NCI-H2171 (cell line): ENCODE measurements around the gene FRAT2.
A peak's percentile ranks its signal among the peaks of the same experiment; 100 is the strongest.

Source experiments
- DNase-seq: peaks from one replicate; lab custom pipeline; 2025; lab: John Stamatoyannopoulos, UW

Gene FRAT2

DNA sequence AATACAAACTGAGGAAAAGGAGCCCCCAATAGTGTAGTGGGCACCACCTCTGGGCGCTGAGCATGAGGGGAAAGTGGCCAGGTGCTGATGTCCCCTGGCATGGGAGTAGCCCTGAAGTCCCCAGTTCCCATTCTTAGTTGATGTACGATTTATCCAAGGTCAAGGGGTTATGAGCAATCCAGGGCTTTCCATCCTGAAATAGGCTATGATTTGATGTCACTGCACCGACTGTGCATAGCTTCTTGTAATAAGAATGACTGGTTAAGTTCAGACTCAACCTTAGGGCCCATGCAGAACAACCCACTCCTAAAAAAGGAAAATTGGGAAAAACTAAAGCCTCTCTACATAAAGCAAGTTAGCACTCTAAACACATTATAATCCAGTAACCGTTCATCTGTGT is 11.0 kb downstream of the FRAT2 start:
- DNase-seq: no peak

DNA sequence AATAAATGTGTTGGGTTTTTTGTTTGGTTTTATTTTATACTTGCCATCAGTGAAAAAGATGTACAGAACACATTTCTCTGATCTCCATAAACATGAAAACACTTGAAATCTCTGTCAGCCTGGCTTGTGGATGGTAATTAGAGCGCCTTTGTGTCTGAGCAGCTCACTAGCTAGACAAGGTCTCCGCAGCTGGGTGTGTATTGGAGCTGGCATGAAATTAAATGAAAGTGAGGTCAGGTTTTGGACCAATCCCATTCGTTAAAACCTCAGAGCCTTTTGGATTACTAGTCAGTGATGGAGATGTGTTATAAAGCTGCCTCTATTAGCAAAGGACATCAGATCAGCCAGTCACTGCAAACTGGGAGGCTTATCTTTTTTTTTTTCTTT is 12.7 kb downstream of the FRAT2 start:
- DNase-seq: no peak

DNA sequence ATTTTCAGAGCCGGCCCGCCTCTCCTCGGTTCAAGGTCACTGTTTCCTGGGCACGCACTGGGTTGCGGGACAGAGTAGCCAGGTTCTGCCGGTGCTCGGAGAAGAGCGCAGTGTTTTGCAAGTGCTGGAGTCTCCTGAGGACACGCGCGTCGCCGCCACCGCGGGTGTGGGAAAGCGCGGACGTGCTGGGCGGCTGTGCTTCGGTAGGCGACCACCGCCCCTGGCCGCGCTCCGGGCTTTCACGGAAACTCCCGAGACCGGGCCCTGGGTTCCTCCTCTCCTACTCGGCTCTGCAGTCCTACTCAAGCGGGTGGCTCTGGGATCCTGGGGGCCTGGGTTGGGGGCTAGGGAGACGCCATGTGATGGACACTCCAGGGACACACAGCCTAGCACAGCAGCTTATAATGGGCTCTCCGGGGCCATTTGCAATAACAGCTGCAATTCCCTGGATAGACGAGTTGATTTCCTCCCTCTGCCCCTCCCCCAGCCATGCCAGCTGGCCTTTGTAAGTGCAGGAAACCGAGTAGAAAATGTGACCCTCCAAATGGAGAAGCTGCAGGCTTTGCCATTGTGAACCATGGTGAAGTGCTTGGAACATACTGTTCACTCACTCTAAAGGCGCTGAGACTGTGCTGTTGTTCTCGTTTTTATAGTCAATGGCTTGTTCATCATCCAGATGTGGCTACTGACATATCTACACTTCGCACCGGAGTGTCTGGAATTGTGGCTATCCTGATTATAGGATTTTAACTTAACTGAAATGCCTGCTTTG is 13.3 kb downstream of the FRAT2 start:
- DNase-seq: peak; percentile 27

DNA sequence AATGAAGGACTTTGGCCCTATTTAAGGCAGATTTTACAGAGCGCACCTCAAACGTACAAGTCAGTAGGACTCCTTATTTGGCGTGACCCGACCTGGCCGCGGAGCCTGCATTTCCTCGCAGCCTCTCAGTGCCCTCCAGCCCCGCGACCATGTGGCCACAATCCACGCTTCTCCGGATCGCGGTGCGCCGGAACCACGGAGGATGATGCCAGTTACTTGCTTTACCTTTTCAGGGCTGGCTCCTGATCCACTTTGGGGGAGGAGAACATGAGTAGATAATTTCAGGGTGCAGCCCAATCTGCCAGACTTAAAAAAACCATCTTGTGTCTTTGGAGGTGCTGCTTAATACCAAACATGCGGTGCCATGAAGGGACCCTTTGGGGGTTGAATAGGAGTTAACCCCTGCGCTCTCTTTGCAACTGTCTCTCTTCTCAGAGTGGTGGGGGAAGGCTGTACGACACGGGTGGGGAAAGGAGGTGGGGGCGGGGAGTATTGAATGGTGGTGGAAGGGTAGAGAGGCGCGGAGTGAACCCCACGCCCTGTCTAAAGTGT is 14.0 kb downstream of the FRAT2 start:
- no peak for DNase-seq

DNA sequence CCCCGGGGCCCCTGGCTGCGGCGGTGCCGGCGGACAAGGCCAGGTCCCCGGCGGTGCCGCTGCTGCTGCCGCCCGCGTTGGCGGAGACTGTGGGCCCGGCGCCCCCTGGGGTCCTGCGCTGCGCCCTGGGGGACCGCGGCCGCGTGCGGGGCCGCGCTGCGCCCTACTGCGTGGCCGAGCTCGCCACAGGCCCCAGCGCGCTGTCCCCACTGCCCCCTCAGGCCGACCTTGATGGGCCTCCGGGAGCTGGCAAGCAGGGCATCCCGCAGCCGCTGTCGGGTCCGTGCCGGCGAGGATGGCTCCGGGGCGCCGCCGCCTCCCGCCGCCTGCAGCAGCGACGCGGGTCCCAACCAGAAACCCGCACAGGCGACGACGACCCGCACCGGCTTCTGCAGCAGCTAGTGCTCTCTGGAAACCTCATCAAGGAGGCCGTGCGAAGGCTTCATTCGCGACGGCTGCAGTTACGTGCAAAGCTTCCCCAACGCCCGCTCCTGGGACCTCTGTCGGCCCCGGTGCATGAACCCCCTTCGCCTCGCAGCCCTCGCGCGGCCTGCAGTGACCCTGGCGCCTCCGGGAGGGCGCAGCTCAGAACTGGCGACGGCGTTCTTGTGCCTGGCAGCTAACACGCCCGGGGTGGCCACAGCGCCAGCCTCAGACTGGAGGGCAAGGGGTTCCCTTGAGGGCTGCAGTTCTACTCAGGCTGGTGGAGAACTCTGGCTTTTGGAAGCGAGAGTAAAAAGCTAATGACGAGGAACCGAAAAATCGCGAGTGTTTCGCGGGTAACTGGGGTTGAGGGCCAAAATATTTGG is 14.7 kb downstream of the FRAT2 start:
- no peak for DNase-seq

- DNase-seq: peak; percentile 66
Measured at GRCh38 chr10:97318772-97319651, 15.5 kb downstream of the FRAT2 start, which contains the start of gene FRAT1. Gene FRAT1, plus strand, starts transcription at chr10:97319271. Its CDS starts 183 bp downstream, at chr10:97319454.

- no peak for DNase-seq
Measured at GRCh38 chr10:97314671-97315070, 19.9 kb downstream of the FRAT2 start.

DNA sequence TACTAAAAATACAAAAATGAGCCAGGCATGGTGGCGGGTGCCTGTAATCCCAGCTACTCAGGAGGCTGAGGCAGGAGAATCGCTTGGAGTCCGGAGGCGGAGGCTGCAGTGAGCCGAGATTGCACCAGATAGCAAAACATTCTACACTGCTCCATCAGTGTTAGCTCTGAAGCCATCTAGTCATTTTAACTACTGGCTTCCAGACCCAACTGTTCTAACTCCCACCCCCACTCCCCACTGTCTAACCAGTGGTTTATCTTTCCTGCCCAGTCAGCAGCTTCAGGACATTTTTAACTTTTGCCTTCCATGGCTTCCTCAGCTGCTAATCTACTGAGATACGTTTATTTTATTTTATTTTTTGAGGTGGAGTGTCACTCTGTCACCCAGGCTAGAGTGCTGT is 21.6 kb downstream of the FRAT2 start:
- no peak for DNase-seq

DNA sequence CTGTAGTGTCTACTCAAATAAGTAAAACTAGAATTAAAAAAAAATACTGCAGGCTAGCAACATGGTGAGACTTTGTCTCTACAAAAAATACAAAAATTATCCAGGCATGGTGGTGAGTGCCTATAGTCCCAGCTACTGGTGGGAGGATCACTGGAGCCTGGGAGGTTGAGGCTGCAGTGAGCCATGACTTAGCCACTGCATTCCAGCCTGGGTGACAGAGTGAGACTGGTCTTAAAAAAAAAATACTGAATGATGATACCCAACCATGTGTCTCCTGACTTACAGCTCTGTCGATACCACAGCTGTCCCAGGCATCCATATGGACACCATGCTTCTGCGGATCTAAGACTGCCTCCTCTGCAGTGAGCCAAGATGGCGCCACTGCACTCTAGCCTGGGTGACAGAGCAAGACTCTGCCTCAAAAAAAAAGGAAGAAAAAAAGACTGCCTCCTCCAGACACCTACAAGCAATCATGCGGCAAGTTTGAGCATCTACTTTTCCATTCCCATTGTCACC is 23.4 kb downstream of the FRAT2 start:
- DNase-seq: no peak

DNA sequence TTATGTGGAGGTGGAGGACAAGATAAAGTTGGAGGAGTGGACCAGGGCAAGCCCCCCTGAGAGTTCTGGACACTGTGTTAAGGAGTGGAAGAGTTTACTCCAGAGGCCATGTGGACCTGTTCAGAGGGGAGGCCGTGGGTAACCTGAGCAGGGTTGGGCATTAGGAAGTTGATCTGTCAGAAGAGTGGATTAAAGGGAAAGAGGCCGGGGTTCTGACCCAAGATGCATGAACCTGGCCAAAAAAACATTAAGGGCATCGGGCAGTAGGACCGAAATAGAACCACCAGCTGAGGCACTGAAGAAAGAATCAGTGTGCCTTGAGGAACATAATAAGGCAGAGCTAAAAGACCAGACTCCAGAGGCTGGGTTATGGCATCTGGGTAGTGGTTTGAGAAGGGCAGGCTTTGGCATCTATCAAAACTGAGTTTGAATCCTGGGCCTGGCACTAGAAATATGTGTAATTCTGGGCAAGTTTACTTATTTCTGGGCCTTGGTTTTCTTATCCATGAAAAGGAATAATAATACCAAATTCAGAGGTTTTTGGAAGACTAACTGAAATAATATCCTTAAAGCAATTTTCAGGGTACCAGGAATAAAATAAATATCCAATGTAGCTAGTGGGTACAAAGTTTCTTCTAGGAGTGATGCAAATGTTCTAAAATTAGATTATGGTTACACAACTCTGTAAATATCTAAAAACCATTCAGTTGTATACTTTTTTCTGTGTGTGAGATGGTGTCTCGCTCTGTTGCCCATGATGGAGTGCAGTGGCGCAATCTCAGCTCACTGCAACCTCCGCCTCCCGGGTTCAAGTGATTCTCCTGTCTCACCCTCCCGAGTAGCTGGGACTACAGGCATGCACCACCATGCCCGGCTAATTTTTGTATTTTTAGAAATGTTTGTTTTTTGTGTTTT is 26.4 kb downstream of the FRAT2 start:
- no peak for DNase-seq

DNA sequence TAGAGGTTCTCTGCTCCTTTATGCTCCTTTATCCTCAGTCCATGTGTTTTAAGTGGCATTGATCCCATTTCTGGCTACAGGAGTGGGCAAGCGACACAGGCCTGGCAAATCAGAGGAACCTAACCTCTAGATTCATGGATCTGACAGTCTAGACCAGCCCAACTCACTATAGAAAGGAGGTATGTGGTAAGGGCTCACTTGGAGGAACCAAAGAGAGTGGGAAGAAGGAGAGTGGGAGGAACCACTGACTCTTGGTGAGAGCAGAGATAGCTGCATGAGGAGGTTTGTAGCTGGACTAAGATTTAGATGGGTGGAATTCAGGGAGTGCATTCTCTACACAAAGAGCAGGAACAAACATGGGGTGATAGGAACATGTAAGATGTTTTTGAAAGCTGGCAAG is 27.1 kb downstream of the FRAT2 start:
- no peak for DNase-seq

DNA sequence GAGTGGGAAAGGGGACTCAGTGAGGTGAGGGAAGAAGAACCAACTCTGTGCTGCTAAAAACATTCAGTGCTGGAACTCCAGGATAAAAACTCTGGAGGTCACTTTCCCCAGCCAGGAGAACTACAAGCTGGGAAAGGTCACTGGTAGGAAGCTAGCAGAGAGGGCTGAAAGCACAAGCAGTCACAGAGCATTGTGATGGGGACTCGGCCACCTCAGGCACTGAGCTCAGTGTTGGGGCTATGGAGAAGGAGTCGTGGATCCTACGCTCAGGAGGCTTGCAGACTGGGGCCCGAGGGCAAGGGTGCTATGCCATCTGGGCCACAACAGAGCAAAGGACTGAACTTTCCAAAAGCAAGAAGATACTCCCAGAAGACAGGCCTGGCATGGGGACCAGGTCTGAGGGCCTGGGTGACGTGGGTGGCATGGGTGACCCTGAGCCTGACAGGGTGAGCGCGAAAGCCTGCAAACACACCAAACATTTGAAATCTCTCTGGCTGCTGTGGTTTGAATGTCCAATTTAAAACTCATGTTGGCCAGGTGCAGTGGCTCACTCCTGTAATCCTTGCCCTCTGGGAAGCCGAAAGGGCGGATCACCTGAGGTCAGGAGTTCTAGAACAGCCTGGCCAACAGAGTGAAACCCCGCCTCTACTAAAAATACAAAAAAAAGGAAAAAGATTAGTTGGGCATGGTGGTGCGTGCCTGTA is 32.3 kb downstream of the FRAT2 start:
- DNase-seq: no peak

- DNase-seq: no peak
Measured at GRCh38 chr10:97300980-97301379, 33.5 kb downstream of the FRAT2 start.

DNA sequence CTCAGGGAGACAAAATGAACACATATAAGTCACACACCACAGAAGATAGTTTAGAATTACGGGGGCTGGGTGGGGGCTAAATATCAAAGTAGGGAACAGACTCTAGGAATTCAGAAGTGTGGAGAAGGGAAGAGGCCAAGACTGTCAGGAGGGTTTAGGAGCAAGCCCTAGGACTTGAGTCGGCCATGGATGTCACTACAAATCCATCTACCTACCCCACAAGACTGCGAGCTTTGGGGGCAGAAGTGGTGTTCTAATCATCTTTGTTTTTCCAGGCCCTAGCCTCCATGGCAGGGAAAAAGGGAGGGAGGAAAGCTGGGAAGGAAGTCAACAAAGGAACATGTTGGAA is 36.3 kb downstream of the FRAT2 start:
- DNase-seq: no peak

GRCh38 chr10:97297556-97298222 is 36.8 kb downstream of the FRAT2 start:
- DNase-seq: no peak

DNA sequence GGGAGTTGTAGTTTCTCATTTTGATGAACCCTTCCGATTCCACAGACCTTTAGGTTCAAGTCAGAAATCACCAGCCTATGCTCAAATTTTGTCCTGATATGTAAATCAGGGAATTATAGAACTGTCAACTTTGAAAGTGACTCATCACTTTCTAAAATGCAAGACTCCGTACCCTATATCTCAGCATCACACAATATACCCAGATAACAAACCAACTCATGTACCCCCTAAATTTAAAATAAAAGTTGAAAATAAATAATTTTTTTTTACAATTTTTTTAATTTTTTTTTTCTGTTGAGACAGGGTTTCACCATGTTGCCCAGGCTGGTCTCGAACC is 41.7 kb downstream of the FRAT2 start:
- no peak for DNase-seq

- DNase-seq: peak; percentile 90
Measured at GRCh38 chr10:97292097-97292861, 42.2 kb downstream of the FRAT2 start, which contains the start of gene ARHGAP19. Gene ARHGAP19, minus strand, starts transcription at chr10:97292637. Its CDS starts 10 bp downstream, at chr10:97292627.

DNA sequence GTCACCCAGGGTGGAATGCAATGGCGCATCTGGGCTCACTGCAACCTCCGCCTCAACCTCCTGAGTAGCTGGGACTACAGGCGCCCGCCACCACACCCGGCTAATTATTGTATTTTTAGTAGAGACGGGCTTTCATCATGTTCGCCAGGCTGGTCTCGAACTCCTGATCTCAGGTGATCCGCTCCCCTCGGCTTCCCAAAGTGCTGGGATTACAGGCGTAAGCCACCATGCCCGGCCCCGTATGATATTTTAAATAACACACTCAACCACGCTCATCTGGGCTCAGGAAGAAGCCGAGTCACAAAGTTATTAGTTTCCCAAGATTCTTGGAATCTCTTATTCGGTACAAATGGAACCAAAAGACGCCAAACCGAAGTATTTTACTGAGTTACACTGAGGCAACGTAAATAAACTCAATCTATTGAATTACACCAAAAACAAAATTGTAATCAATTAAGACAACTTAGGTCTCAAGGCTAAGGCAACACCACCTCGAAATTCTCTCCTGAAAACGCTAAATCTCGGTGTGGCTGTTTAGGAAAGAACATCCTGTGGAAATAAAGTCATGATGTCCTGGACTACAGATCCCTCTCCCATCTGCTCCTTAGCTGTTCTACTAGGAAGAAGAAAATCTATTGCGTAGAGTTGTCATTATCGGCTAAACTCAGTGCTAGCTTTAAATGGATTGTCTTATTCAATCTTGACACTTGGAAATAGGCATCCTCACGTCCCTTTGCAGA is 43.0 kb downstream of the FRAT2 start:
- DNase-seq: no peak
